Retinal pigment epithelial cell (primary cell): ENCODE results near the gene MCF2L.

Experiments
- DNase-seq: peaks from one replicate; pipeline ENCODE4 v3.0.0-alpha.2; 2010; ENCODE audit warnings: low read depth
- H3K4me3 ChIP-seq: 2 replicates; pipeline ENCODE4 v1.5.1; 2011; ENCODE audit warnings: mild to moderate bottlenecking, low read length, control low read depth, moderate library complexity
- TF ChIP-seq, protein P1 (sequence below): conservative IDR thresholded peaks from 2 replicates; pipeline ENCODE4 v1.5.1; 2011; ENCODE audit warnings: low read depth, low read length, control low read depth, inconsistent platforms

The MCF2L gene

DNA sequence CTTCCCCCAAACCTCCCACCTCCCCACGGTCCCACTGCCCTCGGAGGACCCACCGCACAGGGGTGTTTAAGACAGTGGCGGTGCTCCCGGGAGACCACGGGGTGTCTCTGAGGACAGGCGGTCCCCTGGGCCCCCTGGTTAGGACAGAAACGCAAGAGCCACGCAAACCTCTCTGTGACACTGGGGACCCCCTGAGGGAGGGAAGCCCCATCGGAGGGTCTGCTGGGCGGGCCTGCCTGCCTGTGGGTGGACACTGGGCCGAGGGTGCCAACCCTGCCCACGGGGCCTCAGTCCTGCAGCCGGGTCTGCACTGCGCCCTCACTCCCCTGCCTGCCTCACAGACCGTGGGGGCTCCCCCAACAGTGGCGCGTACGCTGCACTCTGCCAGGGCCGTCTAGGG is 17.5 kb downstream of the MCF2L start:
- DNase-seq: no peak
- no peak overlapping the region for H3K4me3 ChIP-seq
- TF ChIP-seq, protein P1, sequence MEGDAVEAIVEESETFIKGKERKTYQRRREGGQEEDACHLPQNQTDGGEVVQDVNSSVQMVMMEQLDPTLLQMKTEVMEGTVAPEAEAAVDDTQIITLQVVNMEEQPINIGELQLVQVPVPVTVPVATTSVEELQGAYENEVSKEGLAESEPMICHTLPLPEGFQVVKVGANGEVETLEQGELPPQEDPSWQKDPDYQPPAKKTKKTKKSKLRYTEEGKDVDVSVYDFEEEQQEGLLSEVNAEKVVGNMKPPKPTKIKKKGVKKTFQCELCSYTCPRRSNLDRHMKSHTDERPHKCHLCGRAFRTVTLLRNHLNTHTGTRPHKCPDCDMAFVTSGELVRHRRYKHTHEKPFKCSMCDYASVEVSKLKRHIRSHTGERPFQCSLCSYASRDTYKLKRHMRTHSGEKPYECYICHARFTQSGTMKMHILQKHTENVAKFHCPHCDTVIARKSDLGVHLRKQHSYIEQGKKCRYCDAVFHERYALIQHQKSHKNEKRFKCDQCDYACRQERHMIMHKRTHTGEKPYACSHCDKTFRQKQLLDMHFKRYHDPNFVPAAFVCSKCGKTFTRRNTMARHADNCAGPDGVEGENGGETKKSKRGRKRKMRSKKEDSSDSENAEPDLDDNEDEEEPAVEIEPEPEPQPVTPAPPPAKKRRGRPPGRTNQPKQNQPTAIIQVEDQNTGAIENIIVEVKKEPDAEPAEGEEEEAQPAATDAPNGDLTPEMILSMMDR: no peak

GRCh38 chr13:112986946-112987681 is 18.1 kb downstream of the MCF2L start:
- no peak overlapping the region for H3K4me3 ChIP-seq
- TF ChIP-seq, protein P1: no peak
- DNase-seq: no peak

DNA sequence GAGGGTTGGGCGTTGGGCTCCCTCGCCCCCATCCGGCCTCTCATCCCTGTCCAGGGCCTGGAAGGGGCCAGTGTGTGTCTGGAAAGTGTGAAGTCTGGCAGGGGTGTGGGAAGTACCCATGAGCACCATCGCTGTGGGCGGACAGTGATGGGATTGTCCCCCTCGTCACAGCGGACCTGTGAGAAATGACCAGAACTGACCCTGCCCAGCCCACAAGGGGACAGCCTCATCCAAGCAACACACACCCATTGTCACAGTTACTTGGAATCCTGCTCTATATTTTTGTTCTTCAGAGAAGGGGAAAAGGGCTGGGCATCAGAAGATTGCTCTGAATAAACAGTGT is 18.6 kb downstream of the MCF2L start:
- TF ChIP-seq, protein P1: no peak
- H3K4me3 ChIP-seq: no peak overlapping the region
- no peak for DNase-seq

- TF ChIP-seq, protein P1: no peak
- H3K4me3 ChIP-seq: no peak overlapping the region
- DNase-seq: no peak
Observed at GRCh38 chr13:112990783-112991182, 21.8 kb downstream of the MCF2L start.

DNA sequence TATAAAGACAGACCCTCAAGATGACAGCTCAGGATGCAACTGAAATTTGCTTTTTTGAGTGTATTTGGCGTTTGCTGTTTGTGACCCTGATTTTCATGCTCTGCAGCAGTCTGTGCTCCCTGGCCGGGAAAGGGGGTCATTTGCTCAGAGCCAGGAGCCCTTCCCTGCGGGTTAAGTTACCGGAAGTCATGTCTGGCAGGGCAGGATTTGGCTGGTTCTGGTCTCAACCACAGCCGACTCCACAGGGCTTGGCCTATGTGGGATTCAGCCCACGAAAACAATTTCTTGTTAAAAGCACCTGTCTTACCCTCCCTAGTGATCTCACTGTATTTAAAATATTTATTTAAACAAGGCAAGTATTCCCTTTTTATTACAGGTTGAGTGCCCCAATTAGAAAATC is 22.6 kb downstream of the MCF2L start:
- H3K4me3 ChIP-seq: no peak overlapping the region
- DNase-seq: no peak
- TF ChIP-seq, protein P1: no peak

DNA sequence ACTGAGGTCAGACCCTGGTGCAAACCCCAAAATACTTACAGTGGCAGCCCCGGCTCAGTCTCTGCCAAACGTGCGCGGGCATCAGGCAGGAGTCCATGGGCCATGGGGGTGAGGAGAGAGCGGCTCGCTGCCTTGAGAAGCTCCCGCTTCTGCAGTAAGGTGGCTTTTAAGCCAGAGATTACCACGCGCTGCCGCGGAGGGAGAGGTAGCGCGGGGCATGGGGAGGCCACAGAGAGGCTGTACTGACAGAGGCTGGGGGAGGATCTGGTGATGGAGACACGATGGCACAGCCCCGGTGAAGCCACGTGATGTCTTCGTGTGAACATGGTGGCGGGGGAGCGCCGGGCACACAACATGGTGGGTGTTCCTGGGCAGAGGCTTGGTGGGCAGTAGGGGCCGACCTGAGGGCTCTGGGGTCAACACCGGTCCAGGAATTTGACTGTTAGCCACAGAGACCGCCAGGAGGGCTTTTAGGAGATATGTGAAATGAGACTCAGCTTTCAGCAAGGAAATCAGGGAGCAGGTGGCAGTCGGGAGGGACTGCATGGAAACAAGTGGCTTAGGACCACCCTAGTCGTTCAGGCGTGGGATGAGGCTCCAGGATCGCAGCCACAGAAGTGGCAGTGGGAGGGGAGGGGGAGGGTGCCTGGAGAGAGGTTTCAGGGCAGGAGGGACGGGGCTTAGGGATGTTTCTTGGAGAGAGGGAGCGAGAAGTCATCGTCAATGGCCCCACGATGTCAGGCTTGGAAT is 24.1 kb downstream of the MCF2L start:
- H3K4me3 ChIP-seq: no peak overlapping the region
- TF ChIP-seq, protein P1: no peak
- DNase-seq: no peak
